ENCODE results near the gene PLP2. TPM values are rescaled to one million over a fixed set of nuclear protein-coding genes. Genes with fewer than 3 reads are reported as not detected.
A peak's percentile ranks its signal among the peaks of the same experiment; 100 is the strongest.

Gene PLP2
- total RNA-seq, 1 experiment from 2014 or later = 273 TPM

GRCh38 chrX:49199315-49199595, 27.6 kb downstream of the PLP2 start:
- intact Hi-C loops (cut with micrococcal nuclease; ENCODE audit: unreplicated experiment) = loop anchor here (10.0 kb wide), 1 partner anchor 556 kb away; no protein-coding TSS in a partner anchor
- Mint-ChIP-seq H3K4me3 (ENCODE audit: low read depth, unreplicated experiment) (no peak overlapping the region), H3K27ac (ENCODE audit: unreplicated experiment) (no peak overlapping the region), H3K9me3 (ENCODE audit: low read depth, unreplicated experiment) (no peaks in the 10 kb centered on the region), H3K4me1 (ENCODE audit: low read depth, unreplicated experiment) (peaks cover 10% of the 10 kb centered on the region), H3K36me3 (ENCODE audit: insufficient read depth, unreplicated experiment) (peaks cover 11% of the 10 kb centered on the region), H3K27me3 (ENCODE audit: unreplicated experiment) (peaks cover 35% of the 10 kb centered on the region)
- TF ChIP-seq CTCF (IDR thresholded peaks at IDR 0.05; ENCODE audit: unreplicated experiment) = no peak
- CTCF ChIA-PET = no interaction called here
- no TSS peak for BruUV-seq (replicated peaks)
- DNase-seq = no peak

- Mint-ChIP-seq H3K27me3 (ENCODE audit: unreplicated experiment) (peaks cover 40% of the 10 kb centered on the region), H3K27ac (ENCODE audit: unreplicated experiment) (no peak within 1 kb of the TSS), H3K4me3 (ENCODE audit: low read depth, unreplicated experiment) (peak within 1 kb of the TSS; percentile 20), H3K9me3 (ENCODE audit: low read depth, unreplicated experiment) (no peaks in the 10 kb centered on the region), H3K36me3 (ENCODE audit: insufficient read depth, unreplicated experiment) (peaks cover 11% of the 10 kb centered on the region), H3K4me1 (ENCODE audit: low read depth, unreplicated experiment) (peaks cover 10% of the 10 kb centered on the region)
- peak; percentile 92 for DNase-seq
- no peak for TF ChIP-seq CTCF (IDR thresholded peaks at IDR 0.05; ENCODE audit: unreplicated experiment)
- no TSS peak for BruUV-seq (replicated peaks)
- CTCF ChIA-PET = no interaction called here
- intact Hi-C loops (cut with micrococcal nuclease; ENCODE audit: unreplicated experiment) = loop anchor here (10.0 kb wide), 1 partner anchor 555 kb away; no protein-coding TSS in a partner anchor
Observed at GRCh38 chrX:49199906-49200771, 28.4 kb downstream of the PLP2 start, which contains the start of gene SYP. TSS of gene SYP (minus strand) at chrX:49200193. CDS start at chrX:49200186, 7 bp downstream.

GRCh38 chrX:49202022-49202421, 30.3 kb downstream of the PLP2 start:
- peaks cover 11% of the 10 kb centered on the region for H3K36me3 Mint-ChIP-seq (ENCODE audit: insufficient read depth, unreplicated experiment)
- no peak overlapping the region for H3K27ac Mint-ChIP-seq (ENCODE audit: unreplicated experiment)
- no peaks in the 10 kb centered on the region for H3K9me3 Mint-ChIP-seq (ENCODE audit: low read depth, unreplicated experiment)
- peaks cover 40% of the 10 kb centered on the region for H3K27me3 Mint-ChIP-seq (ENCODE audit: unreplicated experiment)
- H3K4me3 Mint-ChIP-seq (ENCODE audit: low read depth, unreplicated experiment) = no peak overlapping the region
- DNase-seq = no peak
- CTCF ChIA-PET = no interaction called here
- no peak for TF ChIP-seq CTCF (IDR thresholded peaks at IDR 0.05; ENCODE audit: unreplicated experiment)
- BruUV-seq (replicated peaks) = no TSS peak
- peaks cover 10% of the 10 kb centered on the region for H3K4me1 Mint-ChIP-seq (ENCODE audit: low read depth, unreplicated experiment)
- intact Hi-C loops (cut with micrococcal nuclease; ENCODE audit: unreplicated experiment) = no loop called here

- H3K4me1 Mint-ChIP-seq (ENCODE audit: low read depth, unreplicated experiment) = peaks cover 2% of the 10 kb centered on the region
- intact Hi-C loops (cut with micrococcal nuclease; ENCODE audit: unreplicated experiment) = no loop called here
- no peak for DNase-seq
- H3K4me3 Mint-ChIP-seq (ENCODE audit: low read depth, unreplicated experiment) = no peak overlapping the region
- CTCF ChIA-PET = no interaction called here
- peaks cover 6% of the 10 kb centered on the region for H3K36me3 Mint-ChIP-seq (ENCODE audit: insufficient read depth, unreplicated experiment)
- no peak overlapping the region for H3K27ac Mint-ChIP-seq (ENCODE audit: unreplicated experiment)
- no peaks in the 10 kb centered on the region for H3K9me3 Mint-ChIP-seq (ENCODE audit: low read depth, unreplicated experiment)
- no TSS peak for BruUV-seq (replicated peaks)
- peaks cover 28% of the 10 kb centered on the region for H3K27me3 Mint-ChIP-seq (ENCODE audit: unreplicated experiment)
- no peak for TF ChIP-seq CTCF (IDR thresholded peaks at IDR 0.05; ENCODE audit: unreplicated experiment)
Observed at GRCh38 chrX:49203536-49203935, 31.8 kb downstream of the PLP2 start.
